ENCODE measurements around the gene GDI1. TPM values are rescaled to one million over a fixed set of nuclear protein-coding genes. Genes with fewer than 3 reads are reported as not detected.

Gene GDI1
- total RNA-seq, 1 donor, result 106 TPM

DNA sequence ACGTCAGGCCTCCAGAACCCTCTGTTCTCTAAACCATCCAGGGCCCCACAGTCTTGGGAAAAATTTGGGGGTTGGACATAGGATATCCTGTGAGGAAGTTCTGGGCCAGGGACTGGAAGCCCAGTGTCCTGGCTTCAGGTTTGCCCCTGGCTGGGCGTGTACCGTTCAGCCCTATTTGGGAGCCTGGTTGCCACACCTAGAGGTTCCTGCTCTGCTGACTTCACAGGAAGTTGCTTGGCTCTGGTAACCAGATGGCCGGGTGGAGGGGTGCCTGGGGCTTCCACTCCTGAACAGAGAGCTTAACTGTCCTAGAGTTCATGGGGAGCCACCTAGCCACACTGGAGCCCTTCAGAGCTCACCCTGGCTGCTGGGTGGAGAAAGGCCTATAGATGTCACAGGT lies 24.5 kb upstream of the GDI1 start:
- TF ChIP-seq, protein P1, sequence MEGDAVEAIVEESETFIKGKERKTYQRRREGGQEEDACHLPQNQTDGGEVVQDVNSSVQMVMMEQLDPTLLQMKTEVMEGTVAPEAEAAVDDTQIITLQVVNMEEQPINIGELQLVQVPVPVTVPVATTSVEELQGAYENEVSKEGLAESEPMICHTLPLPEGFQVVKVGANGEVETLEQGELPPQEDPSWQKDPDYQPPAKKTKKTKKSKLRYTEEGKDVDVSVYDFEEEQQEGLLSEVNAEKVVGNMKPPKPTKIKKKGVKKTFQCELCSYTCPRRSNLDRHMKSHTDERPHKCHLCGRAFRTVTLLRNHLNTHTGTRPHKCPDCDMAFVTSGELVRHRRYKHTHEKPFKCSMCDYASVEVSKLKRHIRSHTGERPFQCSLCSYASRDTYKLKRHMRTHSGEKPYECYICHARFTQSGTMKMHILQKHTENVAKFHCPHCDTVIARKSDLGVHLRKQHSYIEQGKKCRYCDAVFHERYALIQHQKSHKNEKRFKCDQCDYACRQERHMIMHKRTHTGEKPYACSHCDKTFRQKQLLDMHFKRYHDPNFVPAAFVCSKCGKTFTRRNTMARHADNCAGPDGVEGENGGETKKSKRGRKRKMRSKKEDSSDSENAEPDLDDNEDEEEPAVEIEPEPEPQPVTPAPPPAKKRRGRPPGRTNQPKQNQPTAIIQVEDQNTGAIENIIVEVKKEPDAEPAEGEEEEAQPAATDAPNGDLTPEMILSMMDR (IDR thresholded peaks at IDR 0.05; ENCODE audit: insufficient read depth, low read depth, low read length), result no peak
- peak overlapping the region; percentile 65 for H3K4me3 ChIP-seq (ENCODE audit: low read depth, low read length)
- DNase-seq (ENCODE audit: low read depth), result peak; percentile 54

DNA sequence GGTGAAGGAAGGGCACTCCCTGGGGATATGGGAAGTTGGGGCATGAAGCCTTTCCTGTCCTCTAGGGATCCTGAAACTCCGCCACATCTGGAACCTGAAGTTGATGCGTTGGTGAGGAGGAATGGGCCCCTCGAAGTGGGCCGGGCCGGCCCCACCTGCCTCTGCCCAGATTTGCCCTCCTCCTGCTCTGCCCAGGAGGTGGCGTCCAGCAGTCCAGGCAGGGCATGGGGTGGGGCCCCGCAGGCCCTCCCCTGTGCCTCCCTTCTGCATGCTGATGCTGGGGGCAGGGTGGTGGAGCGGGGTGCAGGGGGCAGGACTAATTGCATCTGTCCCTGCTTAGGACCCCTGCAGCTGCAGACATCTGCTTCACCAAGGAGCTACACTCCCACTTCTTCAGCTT lies 23.8 kb upstream of the GDI1 start:
- TF ChIP-seq, protein P1 (IDR thresholded peaks at IDR 0.05; ENCODE audit: insufficient read depth, low read depth, low read length), result no peak
- no peak for DNase-seq (ENCODE audit: low read depth)
- no peak overlapping the region for H3K4me3 ChIP-seq (ENCODE audit: low read depth, low read length)

DNA sequence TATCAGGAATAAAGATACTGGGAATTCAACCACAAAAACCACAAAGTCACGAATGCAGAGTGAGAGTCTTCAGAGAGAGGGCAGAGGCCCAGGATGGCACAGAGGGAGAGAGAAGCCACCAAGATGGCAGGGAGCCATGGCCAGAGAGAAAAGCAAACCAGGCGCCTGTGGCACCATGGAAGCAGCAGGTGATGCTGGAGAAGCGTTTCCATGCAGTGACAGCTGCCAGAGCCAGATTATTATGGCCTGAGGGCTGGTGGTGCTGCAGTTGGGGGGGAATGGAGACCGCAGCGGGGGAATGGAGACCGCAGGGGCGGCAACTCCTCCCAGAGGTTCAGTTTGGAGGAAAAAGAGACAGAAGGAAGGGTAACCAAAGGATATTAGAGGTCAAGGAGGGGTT lies 19.8 kb upstream of the GDI1 start:
- no peak for DNase-seq (ENCODE audit: low read depth)
- no peak overlapping the region for H3K4me3 ChIP-seq (ENCODE audit: low read depth, low read length)
- TF ChIP-seq, protein P1 (IDR thresholded peaks at IDR 0.05; ENCODE audit: insufficient read depth, low read depth, low read length), result no peak

DNA sequence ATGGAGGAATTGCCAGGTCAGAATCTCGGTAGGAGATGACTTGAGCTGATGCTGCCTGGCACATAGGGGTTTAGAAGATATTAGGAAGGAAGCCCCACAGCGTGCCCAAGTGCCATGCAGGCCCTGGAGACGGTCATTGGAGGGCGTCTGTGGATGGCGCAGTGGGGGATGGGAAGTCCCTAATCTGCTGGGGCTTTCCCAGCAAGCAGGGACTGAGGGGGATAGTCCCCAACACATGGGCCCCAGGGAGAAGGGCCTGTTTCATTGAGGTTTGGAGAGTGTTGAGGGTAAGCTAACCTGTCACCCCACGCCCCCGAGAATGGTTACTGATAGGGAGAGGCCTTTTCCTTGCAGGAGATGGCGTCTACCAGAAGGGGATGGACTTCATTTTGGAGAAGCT lies 17.8 kb upstream of the GDI1 start:
- DNase-seq (ENCODE audit: low read depth), result no peak
- H3K4me3 ChIP-seq (ENCODE audit: low read depth, low read length), result no peak overlapping the region
- TF ChIP-seq, protein P1 (IDR thresholded peaks at IDR 0.05; ENCODE audit: insufficient read depth, low read depth, low read length), result no peak

DNA sequence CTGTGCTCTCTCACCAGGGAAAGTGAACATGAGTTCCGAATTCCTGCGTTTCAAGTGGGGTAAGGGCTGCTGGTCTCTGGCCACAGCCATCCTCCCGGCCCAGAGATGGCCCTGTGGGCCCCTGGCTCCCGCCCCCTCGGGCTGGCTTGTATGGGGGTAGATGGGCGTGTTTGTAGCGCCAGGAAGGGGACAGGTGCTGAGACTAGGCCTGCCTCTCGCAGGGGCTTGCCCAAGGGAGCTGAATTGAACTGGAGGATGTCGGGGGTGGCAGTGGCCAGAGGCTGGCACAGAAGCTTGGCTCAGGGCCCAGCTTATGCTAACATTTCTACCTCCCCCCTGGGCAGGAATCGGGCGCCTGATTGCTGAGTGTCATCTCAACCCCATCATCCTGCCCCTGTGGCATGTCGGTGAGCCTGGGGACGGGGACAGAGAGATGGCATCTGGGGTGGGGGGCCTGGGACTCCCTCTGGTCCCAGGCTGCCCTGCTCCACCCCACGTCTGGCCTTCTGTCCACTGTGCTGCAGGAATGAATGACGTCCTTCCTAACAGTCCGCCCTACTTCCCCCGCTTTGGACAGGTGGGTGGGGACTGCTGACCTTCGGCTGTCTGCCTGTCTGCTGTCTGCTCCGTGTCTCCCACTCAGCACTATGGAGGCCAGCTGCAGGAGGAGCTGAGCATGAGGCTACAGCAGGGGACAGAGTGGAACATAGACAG lies 17.1 kb upstream of the GDI1 start:
- TF ChIP-seq, protein P1 (IDR thresholded peaks at IDR 0.05; ENCODE audit: insufficient read depth, low read depth, low read length), result no peak

DNA sequence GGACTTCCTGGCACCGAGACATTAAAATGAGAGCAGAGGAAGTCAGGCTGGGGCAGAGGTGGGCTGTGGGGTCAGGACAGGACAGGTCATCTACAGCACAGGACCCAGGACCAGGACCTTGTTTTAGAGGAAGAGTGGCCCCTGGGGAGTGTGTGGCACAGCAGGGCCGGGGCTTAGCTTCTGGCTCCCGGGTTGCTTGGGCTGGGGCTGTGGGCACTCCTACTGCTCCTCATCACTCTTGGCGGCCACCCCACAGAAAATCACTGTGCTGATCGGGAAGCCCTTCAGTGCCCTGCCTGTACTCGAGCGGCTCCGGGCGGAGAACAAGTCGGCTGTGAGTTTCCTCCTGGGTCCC lies 16.6 kb upstream of the GDI1 start:
- DNase-seq (ENCODE audit: low read depth), result no peak
- TF ChIP-seq, protein P1 (IDR thresholded peaks at IDR 0.05; ENCODE audit: insufficient read depth, low read depth, low read length), result no peak
- H3K4me3 ChIP-seq (ENCODE audit: low read depth, low read length), result no peak overlapping the region

More for the DNA sequence above, 17.1 kb upstream of the GDI1 start:
- no peak overlapping the region for H3K4me3 ChIP-seq (ENCODE audit: low read depth, low read length)
- no peak for DNase-seq (ENCODE audit: low read depth)
